PC-3 (cell line): Measurements from ENCODE around the gene MROH2B. TPM values are rescaled to one million over a fixed set of nuclear protein-coding genes. Genes with fewer than 3 reads are reported as not detected.

Source experiments
- ATAC-seq: fragments of 200-7000 bp; cut with Tn5 transposase; 2 replicates; pipeline ENCODE4 v1.9.1; 2020; ENCODE audit warnings: mild to moderate bottlenecking, moderate library complexity
- BruUV-seq: library from RNA; stranded (reverse); fragments of 400-500 nt; replicated peaks from 2 replicates; lab custom pipeline; 2021; lab: Mats Ljungman, UMichigan
- CTCF ChIA-PET: fragments of 300-600 bp; sonication (Branson Sonifier 250); formaldehyde crosslinking; loops from one replicate; lab custom pipeline; 2022; ENCODE audit warnings: antibody characterized with exemption; lab: Charles Lee
- POLR2A ChIA-PET: fragments of 300-600 bp; sonication (Branson Sonifier 250); formaldehyde crosslinking; loops from one replicate; lab custom pipeline; 2022; ENCODE audit warnings: antibody characterized with exemption; ENCODE audit not compliant: unreplicated experiment; lab: Charles Lee
- DNase-seq: peaks from one replicate; pipeline ENCODE4 v3.0.0-alpha.2; 2015
- H2AFZ ChIP-seq: fragments of 300-600 bp; sonication (generic); 2 replicates; pipeline ENCODE4 v1.6.0; 2016; ENCODE audit warnings: antibody characterized with exemption, low read length
- H3F3A ChIP-seq: fragments of 300-600 bp; sonication (generic); one replicate; pipeline ENCODE4 v1.6.0; 2017; ENCODE audit warnings: antibody characterized with exemption, low read length, control low read depth, mild to moderate bottlenecking; ENCODE audit not compliant: unreplicated experiment
- H3K27ac ChIP-seq: fragments of 300-600 bp; sonication (generic); 2 replicates; pipeline ENCODE4 v1.5.1; 2016; ENCODE audit warnings: mild to moderate bottlenecking, low read length
- H3K27me3 ChIP-seq: fragments of 300-600 bp; sonication (generic); 2 replicates; pipeline ENCODE4 v1.6.1; 2016; ENCODE audit warnings: low read length, mixed read lengths
- H3K36me3 ChIP-seq: fragments of 300-600 bp; sonication (generic); 2 replicates; pipeline ENCODE4 v1.6.1; 2016; ENCODE audit warnings: low read depth, mixed run types, low read length, mixed read lengths
- H3K4me1 ChIP-seq: fragments of 300-600 bp; sonication (generic); 2 replicates; pipeline ENCODE4 v1.5.1; 2016; ENCODE audit warnings: low read length; ENCODE audit not compliant: insufficient read depth
- H3K4me2 ChIP-seq: fragments of 300-600 bp; sonication (generic); 2 replicates; pipeline ENCODE4 v1.6.0; 2016; ENCODE audit warnings: low read length
- H3K4me3 ChIP-seq: fragments of 300-600 bp; sonication (generic); 2 replicates; pipeline ENCODE4 v1.5.1; 2016; ENCODE audit warnings: mild to moderate bottlenecking, low read length, mixed read lengths
- H3K79me2 ChIP-seq: fragments of 300-600 bp; sonication (generic); 2 replicates; pipeline ENCODE4 v1.6.1; 2017; ENCODE audit warnings: low read length, mixed read lengths
- H3K9ac ChIP-seq: fragments of 300-600 bp; sonication (generic); 2 replicates; pipeline ENCODE4 v1.6.0; 2016; ENCODE audit warnings: mild to moderate bottlenecking, low read length
- H3K9me2 ChIP-seq: fragments of 300-600 bp; sonication (generic); replicated peaks from 2 replicates; pipeline ENCODE4 v1.6.1; 2016; ENCODE audit warnings: mixed run types, low read length, mixed read lengths
- H3K9me3 ChIP-seq: fragments of 300-600 bp; sonication (generic); 2 replicates; pipeline ENCODE4 v1.6.1; 2016; ENCODE audit warnings: low read length, mixed read lengths
- H4K20me1 ChIP-seq: fragments of 300-600 bp; sonication (generic); 2 replicates; pipeline ENCODE4 v1.6.1; 2016; ENCODE audit warnings: low read length, mixed read lengths
- EZH2 ChIP-seq: fragments of 300-600 bp; sonication (generic); IDR thresholded peaks from one replicate; pipeline ENCODE4 v1.6.1; 2017; ENCODE audit warnings: antibody characterized with exemption, mild to moderate bottlenecking, low read length; ENCODE audit not compliant: unreplicated experiment
- EZH2phosphoT487 ChIP-seq: fragments of 300-600 bp; sonication (generic); IDR thresholded peaks from 2 replicates; pipeline ENCODE4 v1.6.1; 2018; ENCODE audit warnings: mild to moderate bottlenecking, antibody characterized with exemption, low read length, borderline replicate concordance
- intact Hi-C: fragments of 100-400 bp; cut with micrococcal nuclease; formaldehyde crosslinking; loops from 2 replicates; pipeline ENCODE4 v1.9.0; 2023
- total RNA-seq: library from RNA; depleted of rRNA; stranded (reverse); fragments of >200 nt; gene quantifications from 2 replicates; pipeline ENCODE4 v1.2.3, GENCODE V29; 2014
- TF ChIP-seq, protein P1 (sequence below): fragments of 300-600 bp; sonication (generic); conservative IDR thresholded peaks from 2 replicates; pipeline ENCODE4 v1.5.1; 2017; ENCODE audit warnings: antibody characterized with exemption, low read depth, mild to moderate bottlenecking, low read length

The MROH2B gene
- total RNA-seq, 1 experiment from 2014 or later = 0.04 TPM

DNA sequence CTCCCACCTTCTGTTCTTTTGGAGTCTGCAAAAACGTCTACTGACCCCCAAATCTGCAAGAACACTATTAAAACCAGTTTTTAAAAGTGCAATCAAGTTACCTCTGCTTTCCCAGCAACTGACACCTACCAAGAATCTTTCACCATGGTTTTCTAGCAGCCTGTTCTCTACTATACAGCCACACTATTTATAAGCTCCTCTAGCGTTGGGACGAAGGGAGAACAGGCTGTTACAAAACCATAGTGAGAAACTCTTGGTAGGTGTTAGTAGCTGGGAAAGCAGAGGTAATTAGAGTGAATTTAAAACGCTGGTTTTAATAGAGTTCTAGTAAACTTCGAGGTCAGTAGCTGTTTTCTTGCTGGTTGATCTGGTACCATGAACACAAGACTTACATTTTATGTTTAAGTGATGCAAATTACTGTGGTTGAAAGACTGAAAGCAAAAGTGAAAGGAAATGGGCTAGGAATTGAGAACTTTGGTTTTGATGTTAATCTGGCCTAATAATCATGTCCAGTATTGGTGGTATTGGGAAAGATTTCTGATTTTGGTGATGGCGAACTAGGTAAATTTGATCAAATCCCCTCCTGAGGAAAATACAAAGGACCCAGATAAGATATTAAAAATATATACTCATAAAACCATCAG, 5.3 kb downstream of the MROH2B start:
- Histone ChIP-seq H3K9ac (no peak overlapping the region), H3K27ac (no peak overlapping the region), H3K79me2 (no peaks in the 10 kb centered on the region), H3K9me2 (no peaks in the 10 kb centered on the region), H3K27me3 (no peaks in the 10 kb centered on the region), H3F3A (no peaks in the 10 kb centered on the region), H3K9me3 (no peaks in the 10 kb centered on the region), H2AFZ (no peak overlapping the region), H3K4me1 (no peaks in the 10 kb centered on the region), H3K4me2 (no peak overlapping the region), H3K36me3 (no peaks in the 10 kb centered on the region), H3K4me3 (no peak overlapping the region), H4K20me1 (no peaks in the 10 kb centered on the region)
- no peak for DNase-seq
- TF ChIP-seq, protein P1, sequence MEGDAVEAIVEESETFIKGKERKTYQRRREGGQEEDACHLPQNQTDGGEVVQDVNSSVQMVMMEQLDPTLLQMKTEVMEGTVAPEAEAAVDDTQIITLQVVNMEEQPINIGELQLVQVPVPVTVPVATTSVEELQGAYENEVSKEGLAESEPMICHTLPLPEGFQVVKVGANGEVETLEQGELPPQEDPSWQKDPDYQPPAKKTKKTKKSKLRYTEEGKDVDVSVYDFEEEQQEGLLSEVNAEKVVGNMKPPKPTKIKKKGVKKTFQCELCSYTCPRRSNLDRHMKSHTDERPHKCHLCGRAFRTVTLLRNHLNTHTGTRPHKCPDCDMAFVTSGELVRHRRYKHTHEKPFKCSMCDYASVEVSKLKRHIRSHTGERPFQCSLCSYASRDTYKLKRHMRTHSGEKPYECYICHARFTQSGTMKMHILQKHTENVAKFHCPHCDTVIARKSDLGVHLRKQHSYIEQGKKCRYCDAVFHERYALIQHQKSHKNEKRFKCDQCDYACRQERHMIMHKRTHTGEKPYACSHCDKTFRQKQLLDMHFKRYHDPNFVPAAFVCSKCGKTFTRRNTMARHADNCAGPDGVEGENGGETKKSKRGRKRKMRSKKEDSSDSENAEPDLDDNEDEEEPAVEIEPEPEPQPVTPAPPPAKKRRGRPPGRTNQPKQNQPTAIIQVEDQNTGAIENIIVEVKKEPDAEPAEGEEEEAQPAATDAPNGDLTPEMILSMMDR = no peak
- TF ChIP-seq EZH2phosphoT487 (no peak), EZH2 (no peak)
- ChIA-PET POLR2A (interaction anchor here (0.6 kb wide), 1 partner anchor 21 kb away, joined by 6 read pairs; no protein-coding TSS in a partner anchor), CTCF (interaction anchor here (0.6 kb wide), 1 partner anchor 21 kb away, joined by 3 read pairs; no protein-coding TSS in a partner anchor)
- no peak for ATAC-seq
- intact Hi-C loops = no loop called here
- BruUV-seq = no TSS peak

DNA sequence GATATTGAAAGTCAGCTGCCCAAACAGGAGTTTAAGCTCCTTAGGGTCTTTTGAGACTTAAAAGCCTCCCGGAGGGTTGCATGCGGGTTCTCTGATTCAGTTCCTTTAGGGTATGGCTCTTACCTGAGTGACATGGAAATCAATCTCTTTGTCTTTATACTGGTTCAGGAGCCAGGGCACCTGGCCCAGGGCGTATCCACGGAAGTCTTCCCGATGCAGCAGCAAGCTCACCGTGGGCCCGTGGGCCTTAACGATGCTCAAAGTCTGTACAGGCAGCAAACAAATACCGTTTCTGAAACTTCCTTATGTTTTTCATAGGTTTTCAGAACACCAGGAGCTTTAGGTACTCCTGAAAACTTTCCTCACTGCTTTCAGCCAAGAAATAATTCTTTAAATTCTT, 13.2 kb downstream of the MROH2B start:
- no peaks in the 10 kb centered on the region for H3F3A ChIP-seq
- H3K79me2 ChIP-seq = no peaks in the 10 kb centered on the region
- no peaks in the 10 kb centered on the region for H3K9me3 ChIP-seq
- no peaks in the 10 kb centered on the region for H3K4me1 ChIP-seq
- H3K4me3 ChIP-seq = no peak overlapping the region
- H2AFZ ChIP-seq = no peak overlapping the region
- BruUV-seq = no TSS peak
- DNase-seq (no peak), ATAC-seq (no peak)
- POLR2A ChIA-PET = no interaction called here
- H4K20me1 ChIP-seq = no peaks in the 10 kb centered on the region
- H3K9ac ChIP-seq = no peak overlapping the region
- no peak overlapping the region for H3K27ac ChIP-seq
- TF ChIP-seq, protein P1 = no peak
- no peaks in the 10 kb centered on the region for H3K27me3 ChIP-seq
- peaks cover 4% of the 10 kb centered on the region; the same call in 1 of the 2 replicates for H3K9me2 ChIP-seq
- no peaks in the 10 kb centered on the region for H3K36me3 ChIP-seq
- CTCF ChIA-PET = no interaction called here
- intact Hi-C loops = no loop called here
- H3K4me2 ChIP-seq = no peak overlapping the region

DNA sequence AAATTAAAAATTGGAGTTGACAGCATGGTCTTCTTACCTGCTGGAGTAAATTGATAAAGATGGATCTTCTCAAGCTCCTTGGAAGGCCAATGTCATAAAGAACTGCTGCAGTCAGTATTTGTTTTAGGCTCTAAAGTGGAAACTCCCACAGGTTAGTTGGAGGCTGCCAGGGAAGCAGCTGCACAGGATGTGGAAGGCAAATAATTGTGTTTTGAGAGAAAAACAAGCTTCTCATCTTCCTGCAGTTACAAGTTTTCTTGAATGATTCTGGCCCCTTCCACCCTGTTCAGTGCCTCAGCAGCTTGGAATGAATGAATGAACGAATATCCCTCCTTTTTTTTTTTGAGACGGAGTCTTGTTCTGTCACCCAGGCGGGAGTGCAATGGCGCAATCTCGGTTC, 13.9 kb downstream of the MROH2B start:
- Histone ChIP-seq H3F3A (no peaks in the 10 kb centered on the region), H2AFZ (no peak overlapping the region), H3K4me1 (no peaks in the 10 kb centered on the region), H3K4me2 (no peak overlapping the region), H3K9ac (no peak overlapping the region), H3K9me3 (no peaks in the 10 kb centered on the region), H4K20me1 (no peaks in the 10 kb centered on the region), H3K4me3 (no peak overlapping the region), H3K9me2 (peaks cover 4% of the 10 kb centered on the region; the same call in 1 of the 2 replicates), H3K27me3 (no peaks in the 10 kb centered on the region), H3K27ac (no peak overlapping the region), H3K36me3 (no peaks in the 10 kb centered on the region), H3K79me2 (no peaks in the 10 kb centered on the region)
- DNase-seq = no peak
- TF ChIP-seq EZH2phosphoT487 (no peak), EZH2 (no peak)
- TF ChIP-seq, protein P1 = no peak
- intact Hi-C loops = no loop called here
- BruUV-seq = no TSS peak
- POLR2A ChIA-PET = no interaction called here
- ATAC-seq = no peak
- CTCF ChIA-PET = no interaction called here
